HepG2 (cell line): ENCODE results near the gene CHPF. TPM values are rescaled to one million over a fixed set of nuclear protein-coding genes. Genes with fewer than 3 reads are reported as not detected.

Source experiments
- ATAC-seq: fragments of 200-7000 bp; cut with Tn5 transposase; 3 replicates; pipeline ENCODE4 v1.9.1; 2020; ENCODE audit warnings: mild to moderate bottlenecking, moderate library complexity
- BruUV-seq: library from RNA; stranded (reverse); fragments of 400-500 nt; replicated peaks from 2 replicates; lab custom pipeline; 2021; lab: Mats Ljungman, UMichigan
- CTCF ChIA-PET: fragments of 300-600 bp; formaldehyde crosslinking; extraction: SDS; loops from one replicate; lab custom pipeline; 2021; ENCODE audit warnings: low total read pairs, inconsistent platforms, low intra/inter-chr PET ratio; lab: Yijun Ruan, JAX
- POLR2A ChIA-PET: fragments of 350-600 bp; sonication (Branson Sonifier 250); formaldehyde crosslinking; loops from one replicate; lab custom pipeline; 2020; ENCODE audit warnings: antibody characterized with exemption, inconsistent platforms; lab: Yijun Ruan, JAX
- DNase-seq: peaks from one replicate; pipeline ENCODE4 v3.0.0-alpha.2; 2015; ENCODE audit warnings: low spot score
- FAIRE-seq: peaks from 3 replicates; lab custom pipeline; 2011; peaks lifted over from hg19 to GRCh38; lab: Jason Lieb, UNC
- H2AFZ ChIP-seq: one replicate; pipeline ENCODE4 v1.6.1; 2011; ENCODE audit warnings: low read length, inconsistent platforms
- H3K27ac ChIP-seq: fragments of 300-600 bp; 3 replicates; pipeline ENCODE4 v1.8.0; 2011; ENCODE audit warnings: mixed run types, mild to moderate bottlenecking, mixed read lengths, low read length, inconsistent platforms; ENCODE audit not compliant: insufficient read depth; ENCODE audit errors: extremely low read length
- H3K27me3 ChIP-seq, 2 experiments: fragments of 200-600 bp in 1 of 2; 2 replicates in 1 of 2; 3 replicates in 1 of 2; pipeline versions ENCODE4 v1.6.0 to v1.8.0; 2011; ENCODE audit warnings: low read length in 2 of 2, mild to moderate bottlenecking in 2 of 2, moderate library complexity in 2 of 2, inconsistent platforms in 1 of 2; ENCODE audit not compliant: insufficient read depth in 2 of 2, control insufficient read depth in 1 of 2
- H3K36me3 ChIP-seq, 2 experiments: fragments of 200-600 bp in 1 of 2; replicated peaks in 1 of 2; 2 replicates in 1 of 2; 3 replicates in 1 of 2; pipeline versions ENCODE4 v1.5.1 to v1.8.0; 2011; ENCODE audit warnings: low read length in 2 of 2, inconsistent platforms in 1 of 2; ENCODE audit not compliant: insufficient read depth in 2 of 2, control insufficient read depth in 1 of 2
- H3K4me1 ChIP-seq: 2 replicates; pipeline ENCODE4 v1.5.1; 2012; ENCODE audit warnings: low read length, inconsistent platforms; ENCODE audit not compliant: insufficient read depth
- H3K4me2 ChIP-seq: 2 replicates; pipeline ENCODE4 v1.6.0; 2011; ENCODE audit warnings: low read depth, low read length, inconsistent platforms
- H3K4me3 ChIP-seq, 3 experiments: fragments of 200-600 bp in 1 of 3; sonication (generic), shearing (Covaris generic) in 1 of 3; replicated peaks in 1 of 3; 2 replicates each; pipeline ENCODE4 v1.5.1; 2011 to 2016; ENCODE audit warnings: low read length in 3 of 3, inconsistent platforms in 2 of 3, low read depth in 2 of 3, mild to moderate bottlenecking in 2 of 3, control low read depth in 1 of 3, mixed read lengths in 1 of 3; ENCODE audit not compliant: insufficient read depth in 1 of 3
- H3K79me2 ChIP-seq: one replicate; pipeline ENCODE4 v1.6.1; 2011; ENCODE audit warnings: low read length, inconsistent platforms; ENCODE audit not compliant: insufficient read depth
- H3K9ac ChIP-seq: 2 replicates; pipeline ENCODE4 v1.6.0; 2011; ENCODE audit warnings: mild to moderate bottlenecking, low read depth, low read length, inconsistent platforms; ENCODE audit not compliant: insufficient read depth
- H3K9me3 ChIP-seq: 2 replicates; pipeline ENCODE4 v1.5.1; 2012; ENCODE audit warnings: mild to moderate bottlenecking, low read length
- H4K20me1 ChIP-seq: 2 replicates; pipeline ENCODE4 v1.6.0; 2011; ENCODE audit warnings: inconsistent platforms, mild to moderate bottlenecking, low read length, moderate library complexity; ENCODE audit not compliant: insufficient read depth
- GZF1 ChIP-seq: sonication (generic); formaldehyde crosslinking; IDR thresholded peaks from 2 replicates; pipeline ENCODE4 v1.5.1; 2020; ENCODE audit warnings: mild to moderate bottlenecking, missing genetic modification reagents
- HBP1 ChIP-seq: IDR thresholded peaks from 2 replicates; pipeline ENCODE4 v1.6.1; 2016; ENCODE audit warnings: low read depth, control low read depth
- KDM2A ChIP-seq: sonication (generic); formaldehyde crosslinking; IDR thresholded peaks from 2 replicates; pipeline ENCODE4 v1.4.0; 2020; ENCODE audit warnings: low read depth, missing genetic modification reagents, borderline replicate concordance
- NCOA1 ChIP-seq: sonication (generic); formaldehyde crosslinking; IDR thresholded peaks from 2 replicates; pipeline ENCODE4 v1.9.0; 2021; ENCODE audit warnings: missing genetic modification reagents
- NKX3-1 ChIP-seq: sonication (generic); formaldehyde crosslinking; IDR thresholded peaks from 2 replicates; pipeline ENCODE4 v1.5.0; 2020; ENCODE audit warnings: missing genetic modification reagents
- STAG1 ChIP-seq: sonication (generic); formaldehyde crosslinking; IDR thresholded peaks from 2 replicates; pipeline ENCODE4 v1.4.0; 2020; ENCODE audit warnings: missing genetic modification reagents
- TBX2 ChIP-seq: sonication (generic); formaldehyde crosslinking; IDR thresholded peaks from 2 replicates; pipeline ENCODE4 v1.5.0; 2020; ENCODE audit warnings: missing genetic modification reagents, mild to moderate bottlenecking, borderline replicate concordance
- TP53 ChIP-seq: sonication (generic); formaldehyde crosslinking; conservative IDR thresholded peaks from 2 replicates; pipeline ENCODE4 v1.4.0; 2020; ENCODE audit warnings: missing genetic modification reagents
- ZBTB7A ChIP-seq: sonication (generic); formaldehyde crosslinking; IDR thresholded peaks from 2 replicates; pipeline ENCODE4 v1.8.0; 2022; ENCODE audit warnings: mild to moderate bottlenecking, missing genetic modification reagents
- ZFAT ChIP-seq: sonication (generic); formaldehyde crosslinking; conservative IDR thresholded peaks from 2 replicates; pipeline ENCODE4 v1.8.1; 2023; ENCODE audit warnings: missing genetic modification reagents, inconsistent platforms
- ZFP82 ChIP-seq: sonication (generic); formaldehyde crosslinking; IDR thresholded peaks from 2 replicates; pipeline ENCODE4 v1.5.1; 2020; ENCODE audit warnings: mild to moderate bottlenecking, missing genetic modification reagents, borderline replicate concordance
- ZFY ChIP-seq: sonication (generic); formaldehyde crosslinking; IDR thresholded peaks from 2 replicates; pipeline ENCODE4 v1.4.0; 2020; ENCODE audit warnings: missing genetic modification reagents
- ZNF282 ChIP-seq: fragments of 450-650 bp; IDR thresholded peaks from 2 replicates; pipeline ENCODE4 v1.6.1; 2018; ENCODE audit not compliant: partially characterized antibody
- ZNF296 ChIP-seq: sonication (generic); formaldehyde crosslinking; conservative IDR thresholded peaks from 2 replicates; pipeline ENCODE4 v1.5.0; 2020; ENCODE audit warnings: mild to moderate bottlenecking, missing genetic modification reagents
- ZNF605 ChIP-seq: sonication (generic); formaldehyde crosslinking; IDR thresholded peaks from 2 replicates; pipeline ENCODE4 v1.8.0; 2022; ENCODE audit warnings: mild to moderate bottlenecking, missing genetic modification reagents
- ZNF724P ChIP-seq: sonication (generic); formaldehyde crosslinking; IDR thresholded peaks from 2 replicates; pipeline ENCODE4 v1.8.0; 2022; ENCODE audit warnings: missing genetic modification reagents, borderline replicate concordance
- ZNF839 ChIP-seq: sonication (generic); formaldehyde crosslinking; IDR thresholded peaks from 2 replicates; pipeline ENCODE4 v1.4.0; 2020; ENCODE audit warnings: missing genetic modification reagents, mild to moderate bottlenecking, borderline replicate concordance
- ZSCAN20 ChIP-seq: sonication (generic); formaldehyde crosslinking; IDR thresholded peaks from 2 replicates; pipeline ENCODE4 v1.4.0; 2020; ENCODE audit warnings: missing genetic modification reagents, mild to moderate bottlenecking, borderline replicate concordance
- ZSCAN21 ChIP-seq: sonication (generic); formaldehyde crosslinking; IDR thresholded peaks from 2 replicates; pipeline ENCODE4 v1.8.0; 2022; ENCODE audit warnings: mild to moderate bottlenecking, missing genetic modification reagents, moderate library complexity, borderline replicate concordance
- WGBS: methylation state at CpG from one replicate; pipeline ENCODE4 v1.1.6; 2017; ENCODE audit warnings: low lambda C conversion rate; 5-methylcytosine and 5-hydroxymethylcytosine counted together
- in situ Hi-C: cut with HindIII; loops from 2 replicates; pipeline ENCODE4 v1.10.0; 2017; ENCODE audit warnings: low pct_unique_long_range_greater_than_20kb; ENCODE audit not compliant: extremely low pct_ligation_motif_present
- intact Hi-C: fragments of 100-400 bp; cut with micrococcal nuclease; formaldehyde crosslinking; loops from one replicate; pipeline ENCODE4 v1.10.0; 2022; ENCODE audit not compliant: unreplicated experiment
- polyA plus RNA-seq, 8 experiments: library from polyadenylated mRNA; depleted of rRNA in 3 of 8; stranded (reverse) in 7 of 8; unstranded in 1 of 8; fragments of >200 nt; fragmentation: Illumina TruSeq in 4 of 8; extraction: Trizol in 4 of 8; gene quantifications; 2 replicates each; pipeline versions ENCODE4 v1.2.1 to v1.2.3, GENCODE V29; 2011 to 2016; ENCODE audit warnings: low read depth in 4 of 8, missing spikeins in 1 of 8, mixed read lengths in 1 of 8; ENCODE audit not compliant: insufficient read depth in 1 of 8
- total RNA-seq, 5 experiments: library from RNA; depleted of rRNA; stranded (reverse); fragments of >200 nt; fragmentation: Illumina TruSeq; extraction: Trizol; gene quantifications; 2 replicates each; pipeline ENCODE4 v1.2.3, GENCODE V29; 2016; ENCODE audit warnings: low read depth in 1 of 5
- TF ChIP-seq, protein P1 (sequence below): sonication (generic); formaldehyde crosslinking; IDR thresholded peaks from 2 replicates; pipeline ENCODE4 v1.8.0; 2022; ENCODE audit warnings: mild to moderate bottlenecking, missing genetic modification reagents; ENCODE audit not compliant: insufficient replicate concordance

The CHPF gene
- total and polyA plus RNA-seq, 2 of the 13 experiments (the other 11 are each of a cell fraction or from before 2014, with no cell fraction given): 79.6 to 111 TPM

DNA sequence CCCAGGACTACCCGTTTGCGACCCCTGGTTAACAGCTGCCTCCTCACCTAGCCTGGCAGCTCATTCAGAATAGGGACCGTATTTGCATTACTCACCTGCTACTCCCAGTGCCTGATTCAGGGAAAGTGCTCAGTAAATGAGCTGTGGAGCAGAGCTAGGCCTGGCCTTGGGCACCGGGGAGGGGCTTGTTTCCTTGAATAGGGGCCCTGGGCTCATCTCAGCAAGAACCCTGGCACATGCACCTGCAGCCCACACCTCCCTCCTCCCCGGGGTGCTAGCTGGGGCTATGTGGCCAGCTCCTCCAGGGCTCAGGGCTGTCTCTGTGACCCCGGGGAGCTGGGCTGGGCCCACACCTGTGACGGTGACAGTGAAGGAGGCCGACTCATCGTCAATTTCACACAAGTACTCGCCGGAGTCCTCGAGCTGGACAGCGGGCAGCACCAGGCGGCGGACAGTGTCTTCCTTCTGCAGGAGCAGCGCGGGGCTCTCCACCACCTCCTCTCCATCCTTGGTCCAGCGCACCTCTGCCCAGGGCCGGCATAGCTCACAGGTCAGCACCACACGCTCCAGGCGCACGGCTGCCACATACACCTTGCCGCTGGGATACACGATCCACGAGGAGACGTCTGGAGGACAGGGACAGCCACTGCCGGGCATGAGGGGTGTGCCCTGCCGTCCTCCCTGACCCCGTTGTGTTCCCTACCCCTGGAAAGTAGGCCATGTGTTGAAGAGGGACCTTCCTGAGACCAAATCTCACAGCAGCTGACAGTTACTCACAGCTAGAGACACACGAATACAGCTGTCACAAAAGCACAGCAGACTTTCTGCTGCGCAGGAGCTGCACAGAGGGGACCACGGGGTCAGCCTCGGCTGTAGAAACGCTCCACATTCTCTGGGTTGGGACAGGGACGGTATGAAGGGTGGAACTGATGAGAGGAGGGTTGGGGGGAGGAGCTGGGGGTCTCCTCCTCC lies 18.7 kb upstream of the CHPF start:
- Histone ChIP-seq H3K4me1 (peaks cover 46% of the 10 kb centered on the region), H2AFZ (no peak overlapping the region), H3K4me2 (peak overlapping the region; percentile 41), H3K4me3 (no peak overlapping the region), H3K36me3 (peaks cover 20 to 34% of the 10 kb centered on the region in 2 experiments; a peak in 4 of 5 replicates), H3K27ac (peak overlapping the region; percentile 7), H3K9ac (0 out of 2 replicates have a peak overlapping the region, but pooled peaks have one; percentile 1), H3K79me2 (no peaks in the 10 kb centered on the region), H4K20me1 (no peaks in the 10 kb centered on the region), H3K27me3 (no peaks in the 10 kb centered on the region), H3K9me3 (no peaks in the 10 kb centered on the region)
- in situ Hi-C loops: loop anchor here (5.0 kb wide), 1 partner anchor 35 kb away; the partner anchor contains the start of gene STK11IP
- DNase-seq (peak; percentile 64), ATAC-seq (peak; percentile 18), FAIRE-seq (no peak)
- intact Hi-C loops: loop anchor here (5.0 kb wide), 1 partner anchor 35 kb away; the partner anchor contains the start of gene STK11IP
- ChIA-PET POLR2A (interaction anchor here (1.6 to 4.2 kb wide), 5 partner anchors 9 to 35 kb away, joined by 6 to 45 read pairs (median 22); partner anchors contain the start of genes CHPF, INHA, OBSL1 and STK11IP), CTCF (interaction anchor here (2.7 to 3.7 kb wide), 2 partner anchors 21 to 80 kb away, joined by 19 to 28 read pairs; no protein-coding TSS in a partner anchor)
- BruUV-seq: no TSS peak
- WGBS: 72% methylated on average over 18 of the region's 35 CpGs
- TF ChIP-seq ZFY (CRISPR knock-in tag): no peak
- TF ChIP-seq HBP1: no peak
- TF ChIP-seq NCOA1 (CRISPR knock-in tag): 0 out of 2 replicates have a peak, but pooled peaks have one; percentile 17
- no peak for TF ChIP-seq ZNF282
- TF ChIP-seq ZSCAN20 (CRISPR knock-in tag): no peak
- 0 out of 2 replicates have a peak, but pooled peaks have one; percentile 37 for TF ChIP-seq ZSCAN21 (CRISPR knock-in tag)
- no peak for TF ChIP-seq KDM2A (CRISPR knock-in tag)
- TF ChIP-seq GZF1 (CRISPR knock-in tag): no peak
- no peak for TF ChIP-seq STAG1 (CRISPR knock-in tag)
- TF ChIP-seq, protein P1, sequence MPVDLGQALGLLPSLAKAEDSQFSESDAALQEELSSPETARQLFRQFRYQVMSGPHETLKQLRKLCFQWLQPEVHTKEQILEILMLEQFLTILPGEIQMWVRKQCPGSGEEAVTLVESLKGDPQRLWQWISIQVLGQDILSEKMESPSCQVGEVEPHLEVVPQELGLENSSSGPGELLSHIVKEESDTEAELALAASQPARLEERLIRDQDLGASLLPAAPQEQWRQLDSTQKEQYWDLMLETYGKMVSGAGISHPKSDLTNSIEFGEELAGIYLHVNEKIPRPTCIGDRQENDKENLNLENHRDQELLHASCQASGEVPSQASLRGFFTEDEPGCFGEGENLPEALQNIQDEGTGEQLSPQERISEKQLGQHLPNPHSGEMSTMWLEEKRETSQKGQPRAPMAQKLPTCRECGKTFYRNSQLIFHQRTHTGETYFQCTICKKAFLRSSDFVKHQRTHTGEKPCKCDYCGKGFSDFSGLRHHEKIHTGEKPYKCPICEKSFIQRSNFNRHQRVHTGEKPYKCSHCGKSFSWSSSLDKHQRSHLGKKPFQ (CRISPR knock-in tag): no peak
- TF ChIP-seq TP53 (CRISPR knock-in tag): no peak
- TF ChIP-seq ZNF605: peak; percentile 14; the same call in 1 of the 2 replicates
- TF ChIP-seq NKX3-1 (CRISPR knock-in tag): no peak
- TF ChIP-seq ZFP82: no peak
- peak; percentile 64; the same call in 1 of the 2 replicates for TF ChIP-seq ZNF839 (CRISPR knock-in tag)
- no peak for TF ChIP-seq ZFAT (CRISPR knock-in tag)
- TF ChIP-seq TBX2 (CRISPR knock-in tag): peak; percentile 37; the same call in 1 of the 2 replicates
- TF ChIP-seq ZNF296 (CRISPR knock-in tag): no peak
- TF ChIP-seq ZBTB7A (CRISPR knock-in tag): no peak
- no peak for TF ChIP-seq ZNF724P
